ENCODE measurements around the gene ANXA10.
"Not testable (repeated sequence)": the region's sequence is repeated elsewhere in the genome, so short reads cannot be mapped to it uniquely, and the experiment has no call there.

ANXA10 gene

DNA sequence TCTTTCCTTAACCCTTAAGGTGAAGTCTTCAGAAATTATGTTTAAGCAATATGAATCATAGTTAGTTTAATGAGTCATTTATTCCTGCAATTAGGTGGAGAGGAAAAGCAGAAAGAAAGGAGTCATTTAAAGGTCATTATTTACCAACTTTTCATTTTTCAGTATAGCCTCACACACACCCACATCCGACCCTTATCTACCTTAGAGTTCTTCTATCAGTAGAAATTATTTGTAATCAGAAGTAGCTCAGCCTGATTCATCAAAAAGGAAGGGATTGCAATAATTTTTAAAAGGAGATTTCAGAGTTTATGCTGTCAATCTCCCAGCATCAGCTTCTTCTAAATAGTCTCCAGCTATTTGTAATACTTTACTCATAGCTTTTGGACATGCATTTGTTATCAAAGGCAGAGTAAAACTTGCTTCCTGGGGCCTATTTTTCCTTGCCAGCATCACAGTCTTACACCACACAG, 5.9 kb downstream of the ANXA10 start:
- DNase-seq (ENCODE audit: low read depth): no peak

DNA sequence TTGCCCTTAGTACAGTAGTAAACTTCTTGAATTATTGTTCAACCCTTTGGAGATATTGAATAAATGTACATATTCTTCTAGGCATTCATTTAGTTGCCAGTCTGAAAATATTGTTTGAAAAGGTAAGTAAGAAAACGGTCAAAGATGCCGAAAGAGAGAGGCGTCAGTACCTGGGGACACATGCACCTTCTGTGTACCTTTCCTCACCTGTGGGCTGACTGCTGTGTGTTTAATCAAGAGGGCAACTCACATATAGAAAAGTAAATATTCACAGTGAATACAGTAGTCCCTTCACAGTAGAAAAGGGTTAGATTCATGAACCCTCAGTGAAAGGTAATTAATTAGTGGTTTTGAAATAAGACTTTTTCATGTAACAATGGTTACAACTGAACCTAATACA, 6.9 kb downstream of the ANXA10 start:
- TF ChIP-seq POLR2A (IDR thresholded peaks at IDR 0.05; ENCODE audit: extremely low read depth, insufficient read length): no peak
- TF ChIP-seq, protein P1, sequence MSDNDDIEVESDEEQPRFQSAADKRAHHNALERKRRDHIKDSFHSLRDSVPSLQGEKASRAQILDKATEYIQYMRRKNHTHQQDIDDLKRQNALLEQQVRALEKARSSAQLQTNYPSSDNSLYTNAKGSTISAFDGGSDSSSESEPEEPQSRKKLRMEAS (IDR thresholded peaks at IDR 0.05; ENCODE audit: low read depth, low read length): no peak
- TF ChIP-seq MYC (IDR thresholded peaks at IDR 0.05; ENCODE audit: low read depth, low read length): no peak
- TF ChIP-seq CTCF (IDR thresholded peaks at IDR 0.05; ENCODE audit: low read depth, low read length): no peak
- H3K4me3 ChIP-seq (ENCODE audit: low read depth, low read length): no peak overlapping the region
- DNase-seq (ENCODE audit: low read depth): no peak

More for the DNA sequence above, 5.9 kb downstream of the ANXA10 start:
- no peak overlapping the region for H3K4me3 ChIP-seq (ENCODE audit: low read depth, low read length)
- no peak for TF ChIP-seq MYC (IDR thresholded peaks at IDR 0.05; ENCODE audit: low read depth, low read length)
- TF ChIP-seq, protein P1 (IDR thresholded peaks at IDR 0.05; ENCODE audit: low read depth, low read length): no peak
- TF ChIP-seq POLR2A (IDR thresholded peaks at IDR 0.05; ENCODE audit: extremely low read depth, insufficient read length): no peak
- TF ChIP-seq CTCF (IDR thresholded peaks at IDR 0.05; ENCODE audit: low read depth, low read length): no peak

- no peak overlapping the region for H3K4me3 ChIP-seq (ENCODE audit: low read depth, low read length)
- no peak for DNase-seq (ENCODE audit: low read depth)
- TF ChIP-seq MYC (IDR thresholded peaks at IDR 0.05; ENCODE audit: low read depth, low read length) (no peak), CTCF (IDR thresholded peaks at IDR 0.05; ENCODE audit: low read depth, low read length) (no peak), POLR2A (IDR thresholded peaks at IDR 0.05; ENCODE audit: extremely low read depth, insufficient read length) (no peak)
- TF ChIP-seq, protein P1 (IDR thresholded peaks at IDR 0.05; ENCODE audit: low read depth, low read length): no peak
Observed at GRCh38 chr4:168101026-168101425, 8.7 kb downstream of the ANXA10 start.

DNA sequence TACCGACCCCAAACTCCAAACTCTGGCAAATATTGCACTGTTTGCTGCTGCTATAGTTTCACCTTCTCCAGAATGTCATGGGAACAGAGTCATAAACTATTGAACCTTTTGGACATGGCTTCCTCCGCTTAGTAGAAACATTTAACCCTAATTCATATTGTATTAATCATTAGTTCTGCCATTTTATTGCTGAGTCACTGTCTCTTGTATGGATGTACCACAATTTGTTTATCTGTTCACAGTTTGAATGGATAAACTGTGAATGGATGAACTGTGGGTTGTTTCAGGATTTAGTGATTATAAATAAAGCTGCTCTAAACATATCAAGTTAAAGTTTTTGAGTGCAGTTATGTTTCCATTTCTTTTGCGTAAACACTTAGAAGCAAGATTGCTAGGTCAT, 10.1 kb downstream of the ANXA10 start:
- DNase-seq (ENCODE audit: low read depth): no peak
- no peak overlapping the region for H3K4me3 ChIP-seq (ENCODE audit: low read depth, low read length)
- no peak for TF ChIP-seq POLR2A (IDR thresholded peaks at IDR 0.05; ENCODE audit: extremely low read depth, insufficient read length)
- no peak for TF ChIP-seq MYC (IDR thresholded peaks at IDR 0.05; ENCODE audit: low read depth, low read length)
- TF ChIP-seq, protein P1 (IDR thresholded peaks at IDR 0.05; ENCODE audit: low read depth, low read length): no peak
- TF ChIP-seq CTCF (IDR thresholded peaks at IDR 0.05; ENCODE audit: low read depth, low read length): no peak

DNA sequence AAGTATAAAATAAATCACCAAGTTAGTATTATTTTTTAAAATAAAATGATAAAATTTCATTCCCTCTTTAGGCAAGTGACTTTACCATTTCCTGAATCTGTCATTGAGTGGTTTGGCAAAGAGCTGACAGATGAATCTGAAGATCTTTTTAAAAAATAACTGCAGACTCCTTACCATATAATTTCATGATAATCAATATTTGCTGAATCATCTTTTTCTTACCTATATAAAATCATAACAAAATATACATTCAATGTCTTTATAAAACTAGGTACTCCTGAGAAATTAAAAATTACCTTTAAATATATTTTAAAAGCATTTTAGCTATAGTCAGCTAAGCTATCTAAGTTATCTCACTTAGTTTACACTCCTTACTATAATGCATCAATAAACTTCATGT, 17.2 kb downstream of the ANXA10 start:
- no peak for DNase-seq (ENCODE audit: low read depth)
- no peak overlapping the region for H3K4me3 ChIP-seq (ENCODE audit: low read depth, low read length)
- TF ChIP-seq CTCF (IDR thresholded peaks at IDR 0.05; ENCODE audit: low read depth, low read length): no peak
- TF ChIP-seq POLR2A (IDR thresholded peaks at IDR 0.05; ENCODE audit: extremely low read depth, insufficient read length): no peak
- TF ChIP-seq MYC (IDR thresholded peaks at IDR 0.05; ENCODE audit: low read depth, low read length): no peak
- TF ChIP-seq, protein P1 (IDR thresholded peaks at IDR 0.05; ENCODE audit: low read depth, low read length): no peak

DNA sequence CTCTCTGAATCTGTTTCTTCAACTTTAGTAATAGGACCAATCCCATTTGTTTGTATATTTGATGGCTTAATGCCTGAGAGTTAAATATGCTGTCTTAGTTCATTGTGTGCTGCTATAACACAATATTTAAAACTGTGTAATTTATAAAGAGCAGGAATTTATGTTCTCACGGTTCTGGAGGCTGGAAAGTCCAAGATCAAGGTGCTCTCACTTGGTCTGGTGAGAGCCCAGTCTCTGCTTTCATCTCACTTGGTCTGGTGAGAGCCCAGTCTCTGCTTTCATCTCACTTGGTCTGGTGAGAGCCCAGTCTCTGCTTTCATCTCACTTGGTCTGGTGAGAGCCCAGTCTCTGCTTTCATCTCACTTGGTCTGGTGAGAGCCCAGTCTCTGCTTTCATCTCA, 20.7 kb downstream of the ANXA10 start:
- not testable (repeated sequence) for H3K4me3 ChIP-seq (ENCODE audit: low read depth, low read length); DNase-seq (ENCODE audit: low read depth)

Measured in NB4 (cell line).